Skeletal muscle satellite cell (primary cell): ENCODE results near the gene C21orf91.
A peak's percentile ranks its signal among the peaks of the same experiment; 100 is the strongest.

Source experiments
- H3K27me3 ChIP-seq: 2 replicates; pipeline ENCODE4 v1.7.0; 2013; ENCODE audit warnings: low read length; ENCODE audit not compliant: control insufficient read depth, insufficient read depth
- H3K36me3 ChIP-seq: 2 replicates; pipeline ENCODE4 v1.7.0; 2013; ENCODE audit warnings: mild to moderate bottlenecking, control low read depth, low read length; ENCODE audit not compliant: insufficient read depth
- H3K4me1 ChIP-seq: 2 replicates; pipeline ENCODE4 v1.7.0; 2013; ENCODE audit warnings: low read length; ENCODE audit not compliant: control insufficient read depth, insufficient read depth
- H3K4me2 ChIP-seq: 2 replicates; pipeline ENCODE4 v1.7.0; 2013; ENCODE audit warnings: mild to moderate bottlenecking, low read length
- H3K4me3 ChIP-seq: 2 replicates; pipeline ENCODE4 v1.7.0; 2013; ENCODE audit warnings: low read length
- H3K9ac ChIP-seq: 2 replicates; pipeline ENCODE4 v1.7.0; 2013; ENCODE audit warnings: mild to moderate bottlenecking, low read depth, low read length, moderate library complexity
- H3K9me3 ChIP-seq: replicated peaks from 2 replicates; pipeline ENCODE4 v1.7.0; 2013; ENCODE audit warnings: mild to moderate bottlenecking, control low read depth, low read length

Gene C21orf91

DNA sequence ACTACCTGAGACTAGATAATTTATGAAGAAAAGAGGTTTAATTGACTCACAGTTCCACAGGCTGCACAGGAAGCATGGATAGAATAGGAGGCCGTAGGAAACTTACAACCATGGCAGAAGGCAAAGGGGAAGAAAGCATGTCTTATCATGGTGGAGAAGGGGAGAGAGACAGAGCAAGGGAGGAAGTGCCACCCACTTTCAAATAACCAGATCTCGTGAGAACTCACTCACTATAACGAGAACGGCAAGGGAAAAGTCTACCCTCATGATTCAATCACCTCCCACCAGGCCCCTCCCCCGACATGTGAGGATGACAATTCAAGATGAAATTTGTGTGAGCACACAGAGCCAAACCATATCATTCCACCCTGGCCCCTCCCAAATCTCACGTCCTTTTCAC is 4.7 kb upstream of the C21orf91 start:
- H3K4me2 ChIP-seq, result no peak overlapping the region
- H3K36me3 ChIP-seq, result no peaks in the 10 kb centered on the region
- H3K27me3 ChIP-seq, result no peaks in the 10 kb centered on the region
- no peak overlapping the region for H3K9ac ChIP-seq
- peaks cover 17% of the 10 kb centered on the region for H3K4me1 ChIP-seq
- no peaks in the 10 kb centered on the region for H3K9me3 ChIP-seq
- H3K4me3 ChIP-seq, result no peak overlapping the region

DNA sequence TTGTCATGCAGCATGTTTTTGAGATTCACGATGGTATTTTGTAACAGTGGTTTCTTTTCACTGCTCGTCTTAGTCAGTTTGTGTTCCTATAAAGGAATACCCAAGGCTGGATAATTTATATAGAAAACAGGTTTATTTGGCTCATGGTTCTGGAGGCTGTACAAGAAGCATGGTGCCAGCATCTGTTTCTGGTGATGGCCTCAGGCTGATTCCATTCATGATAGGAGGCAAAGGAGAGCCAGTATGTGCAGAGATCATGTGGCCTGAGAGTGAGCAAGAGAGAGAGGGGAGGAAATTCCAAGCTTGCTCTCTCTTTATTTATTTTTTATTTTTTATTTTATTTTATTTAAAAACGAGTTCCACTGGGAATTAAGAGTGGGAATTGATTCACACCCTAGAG is 2.0 kb upstream of the C21orf91 start:
- no peak overlapping the region for H3K4me2 ChIP-seq
- H3K27me3 ChIP-seq, result no peaks in the 10 kb centered on the region
- no peaks in the 10 kb centered on the region for H3K36me3 ChIP-seq
- no peak overlapping the region for H3K9ac ChIP-seq
- peaks cover 18% of the 10 kb centered on the region for H3K4me1 ChIP-seq
- H3K4me3 ChIP-seq, result no peak overlapping the region
- no peaks in the 10 kb centered on the region for H3K9me3 ChIP-seq

- Histone ChIP-seq H3K4me3 (peak overlapping the region; percentile 89), H3K4me2 (peak overlapping the region; percentile 87), H3K9me3 (no peaks in the 10 kb centered on the region), H3K9ac (peak overlapping the region; percentile 95), H3K36me3 (no peaks in the 10 kb centered on the region), H3K27me3 (no peaks in the 10 kb centered on the region), H3K4me1 (peaks cover 18% of the 10 kb centered on the region)
Observed at GRCh38 chr21:17819877-17820229, 697 bp upstream of the C21orf91 start.

- Histone ChIP-seq H3K36me3 (peaks cover 4% of the 10 kb centered on the region), H3K27me3 (no peaks in the 10 kb centered on the region), H3K4me1 (peaks cover 18% of the 10 kb centered on the region), H3K9ac (peak overlapping the region; percentile 95), H3K4me2 (peak overlapping the region; percentile 87), H3K4me3 (peak overlapping the region; percentile 89), H3K9me3 (no peaks in the 10 kb centered on the region)
Observed at GRCh38 chr21:17818186-17819113, 706 bp downstream of the C21orf91 start.

- peaks cover 39% of the 10 kb centered on the region for H3K36me3 ChIP-seq
Observed at GRCh38 chr21:17813353-17813752, 5.8 kb downstream of the C21orf91 start.

GRCh38 chr21:17805966-17806365 is 13.2 kb downstream of the C21orf91 start:
- peaks cover 30% of the 10 kb centered on the region for H3K36me3 ChIP-seq
- no peaks in the 10 kb centered on the region for H3K27me3 ChIP-seq
- H3K9ac ChIP-seq, result no peak overlapping the region
- peaks cover 4% of the 10 kb centered on the region for H3K4me1 ChIP-seq
- no peak overlapping the region for H3K4me3 ChIP-seq
- no peak overlapping the region for H3K4me2 ChIP-seq
- H3K9me3 ChIP-seq, result peaks cover 8% of the 10 kb centered on the region

More at GRCh38 chr21:17813353-17813752, 5.8 kb downstream of the C21orf91 start:
- no peak overlapping the region for H3K4me3 ChIP-seq
- H3K9ac ChIP-seq, result no peak overlapping the region
- no peak overlapping the region for H3K4me2 ChIP-seq
- H3K27me3 ChIP-seq, result no peaks in the 10 kb centered on the region
- peaks cover 5% of the 10 kb centered on the region for H3K9me3 ChIP-seq
- H3K4me1 ChIP-seq, result peaks cover 12% of the 10 kb centered on the region

- Histone ChIP-seq H3K4me2 (no peak overlapping the region), H3K27me3 (no peaks in the 10 kb centered on the region), H3K9me3 (peaks cover 5% of the 10 kb centered on the region), H3K36me3 (peaks cover 7% of the 10 kb centered on the region), H3K9ac (no peak overlapping the region), H3K4me1 (peaks cover 4% of the 10 kb centered on the region), H3K4me3 (no peak overlapping the region)
Observed at GRCh38 chr21:17803536-17803935, 15.6 kb downstream of the C21orf91 start.

DNA sequence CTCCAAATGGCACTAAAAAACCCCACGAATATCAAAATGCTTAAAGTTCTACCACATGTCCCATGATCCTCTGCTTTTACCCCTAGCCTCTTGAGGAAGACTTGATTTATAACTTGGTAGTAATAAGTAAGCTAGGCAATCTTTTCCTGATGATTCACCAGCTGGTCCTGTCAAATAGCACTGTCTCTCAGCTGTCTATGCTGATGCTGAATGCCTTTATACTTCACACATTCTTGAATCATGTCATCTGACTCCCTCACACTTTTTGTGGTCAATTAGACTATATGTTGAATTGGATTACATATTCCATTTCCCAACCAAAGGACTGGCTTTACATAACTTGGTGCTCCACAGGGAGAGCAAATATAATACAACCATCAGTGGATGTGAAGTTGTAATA is 16.6 kb downstream of the C21orf91 start:
- Histone ChIP-seq H3K9ac (no peak overlapping the region), H3K27me3 (no peaks in the 10 kb centered on the region), H3K4me3 (no peak overlapping the region), H3K36me3 (no peaks in the 10 kb centered on the region), H3K4me1 (peaks cover 4% of the 10 kb centered on the region), H3K4me2 (no peak overlapping the region), H3K9me3 (no peaks in the 10 kb centered on the region)

DNA sequence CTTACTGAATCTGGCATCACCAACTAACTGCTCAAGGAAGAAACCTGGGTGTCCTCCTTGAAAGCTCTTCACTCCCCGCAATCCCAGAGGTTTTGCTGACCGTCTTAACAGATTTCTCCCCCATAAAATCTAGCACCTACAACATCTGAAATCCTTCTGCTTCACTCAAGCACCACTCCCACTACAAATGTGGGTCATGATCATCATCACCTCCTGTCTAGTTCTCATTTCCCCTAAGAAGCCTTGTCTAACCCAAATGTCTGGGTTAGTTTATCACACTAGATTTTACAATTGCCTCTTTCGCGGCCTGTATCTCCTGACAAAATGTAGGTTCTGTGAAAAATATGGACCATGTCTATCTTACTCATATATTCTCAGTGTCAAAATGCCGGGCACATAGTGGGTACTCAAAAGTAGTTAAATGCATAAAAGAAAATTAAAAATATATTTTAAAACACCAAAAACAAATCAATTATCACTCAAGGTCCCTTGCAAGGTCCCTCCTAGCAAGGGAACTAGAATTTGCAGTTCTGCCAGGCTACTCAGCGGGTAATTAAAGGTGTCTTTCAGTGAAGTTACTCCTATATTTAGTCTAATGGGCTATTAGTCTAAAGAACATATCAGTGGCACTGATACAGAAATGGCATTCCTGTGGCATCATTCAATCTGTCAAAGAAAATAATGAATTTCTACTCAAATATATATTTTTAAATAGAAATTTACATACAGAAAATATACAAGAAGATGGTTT is 19.6 kb downstream of the C21orf91 start:
- Histone ChIP-seq H3K27me3 (no peaks in the 10 kb centered on the region), H3K9ac (no peak overlapping the region), H3K9me3 (no peaks in the 10 kb centered on the region), H3K4me1 (peaks cover 4% of the 10 kb centered on the region), H3K4me2 (no peak overlapping the region), H3K36me3 (no peaks in the 10 kb centered on the region), H3K4me3 (no peak overlapping the region)

DNA sequence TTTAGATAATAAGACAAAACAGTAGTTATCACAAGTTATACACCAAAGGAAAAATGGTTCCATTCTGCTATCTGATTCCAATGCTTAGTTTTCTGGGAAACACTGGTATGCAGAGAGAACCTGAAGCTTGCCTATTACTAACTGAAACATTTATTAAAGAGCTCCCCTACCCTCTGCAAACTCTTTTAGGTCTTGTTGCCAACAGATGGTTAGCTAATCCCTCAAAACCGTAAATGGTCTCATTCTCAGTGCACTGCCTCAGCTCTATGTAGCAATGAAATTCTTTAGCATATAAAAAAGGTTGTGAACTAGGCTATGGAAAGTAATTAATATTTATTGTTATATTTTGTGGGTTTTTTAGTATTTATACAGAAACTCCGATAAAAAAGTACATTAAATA is 20.4 kb downstream of the C21orf91 start:
- Histone ChIP-seq H3K4me2 (no peak overlapping the region), H3K9ac (no peak overlapping the region), H3K27me3 (no peaks in the 10 kb centered on the region), H3K9me3 (no peaks in the 10 kb centered on the region), H3K4me1 (peaks cover 4% of the 10 kb centered on the region), H3K4me3 (no peak overlapping the region), H3K36me3 (no peaks in the 10 kb centered on the region)

DNA sequence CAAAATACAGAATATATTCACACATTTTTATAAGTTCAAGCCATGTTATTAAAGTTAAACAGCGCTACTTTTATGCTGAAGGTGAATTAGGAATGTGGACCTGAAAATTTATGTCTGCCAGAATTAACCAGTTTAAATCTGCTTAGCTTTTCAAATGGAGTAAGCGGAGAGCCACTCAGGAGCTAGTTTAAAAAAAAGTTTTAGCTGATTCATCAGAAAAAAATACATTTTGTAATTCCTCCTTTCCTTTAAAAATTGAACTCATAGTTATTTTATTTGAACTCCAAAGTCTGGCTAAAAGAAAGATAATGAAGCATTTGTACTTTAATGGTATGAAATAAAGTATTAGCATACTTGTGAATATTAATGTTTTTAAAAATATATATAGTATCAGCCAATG is 21.2 kb downstream of the C21orf91 start:
- no peak overlapping the region for H3K9ac ChIP-seq
- H3K36me3 ChIP-seq, result peaks cover 7% of the 10 kb centered on the region
- no peak overlapping the region for H3K4me3 ChIP-seq
- H3K4me2 ChIP-seq, result no peak overlapping the region
- no peaks in the 10 kb centered on the region for H3K9me3 ChIP-seq
- no peaks in the 10 kb centered on the region for H3K27me3 ChIP-seq
- H3K4me1 ChIP-seq, result peaks cover 4% of the 10 kb centered on the region
